Measurements from ENCODE around the gene PTPRO.

PTPRO gene

DNA sequence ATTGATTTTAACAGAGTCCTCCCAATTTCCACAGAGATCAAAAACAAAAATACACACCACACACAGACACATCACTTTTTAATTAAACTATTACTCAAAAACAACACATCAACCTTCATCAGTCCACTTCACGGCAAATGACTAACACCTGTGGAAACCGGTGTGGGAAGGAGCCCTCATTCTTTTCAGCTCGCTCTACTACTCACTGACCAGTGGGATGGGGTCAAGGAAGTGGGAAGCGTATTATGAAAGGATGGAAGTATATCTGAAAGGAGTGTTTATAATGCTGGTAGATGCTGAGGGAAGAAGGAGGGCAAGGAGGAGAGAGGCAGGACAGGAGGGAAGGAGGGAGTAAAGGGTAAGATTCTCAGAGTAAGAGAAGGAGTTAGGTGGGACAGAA, 310.4 kb downstream of the PTPRO start:
- peak in 1 of 2 donors; percentile 55 for DNase-seq (ENCODE audit: low read depth in 2 of 2)
- no peak overlapping the region for H3K4me3 ChIP-seq (replicated peaks in 1 of 2; ENCODE audit: low read depth in 2 of 2, low read length in 2 of 2)
- TF ChIP-seq, protein P1, sequence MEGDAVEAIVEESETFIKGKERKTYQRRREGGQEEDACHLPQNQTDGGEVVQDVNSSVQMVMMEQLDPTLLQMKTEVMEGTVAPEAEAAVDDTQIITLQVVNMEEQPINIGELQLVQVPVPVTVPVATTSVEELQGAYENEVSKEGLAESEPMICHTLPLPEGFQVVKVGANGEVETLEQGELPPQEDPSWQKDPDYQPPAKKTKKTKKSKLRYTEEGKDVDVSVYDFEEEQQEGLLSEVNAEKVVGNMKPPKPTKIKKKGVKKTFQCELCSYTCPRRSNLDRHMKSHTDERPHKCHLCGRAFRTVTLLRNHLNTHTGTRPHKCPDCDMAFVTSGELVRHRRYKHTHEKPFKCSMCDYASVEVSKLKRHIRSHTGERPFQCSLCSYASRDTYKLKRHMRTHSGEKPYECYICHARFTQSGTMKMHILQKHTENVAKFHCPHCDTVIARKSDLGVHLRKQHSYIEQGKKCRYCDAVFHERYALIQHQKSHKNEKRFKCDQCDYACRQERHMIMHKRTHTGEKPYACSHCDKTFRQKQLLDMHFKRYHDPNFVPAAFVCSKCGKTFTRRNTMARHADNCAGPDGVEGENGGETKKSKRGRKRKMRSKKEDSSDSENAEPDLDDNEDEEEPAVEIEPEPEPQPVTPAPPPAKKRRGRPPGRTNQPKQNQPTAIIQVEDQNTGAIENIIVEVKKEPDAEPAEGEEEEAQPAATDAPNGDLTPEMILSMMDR (IDR thresholded peaks at IDR 0.05; ENCODE audit: low read depth, low read length): no peak

DNA sequence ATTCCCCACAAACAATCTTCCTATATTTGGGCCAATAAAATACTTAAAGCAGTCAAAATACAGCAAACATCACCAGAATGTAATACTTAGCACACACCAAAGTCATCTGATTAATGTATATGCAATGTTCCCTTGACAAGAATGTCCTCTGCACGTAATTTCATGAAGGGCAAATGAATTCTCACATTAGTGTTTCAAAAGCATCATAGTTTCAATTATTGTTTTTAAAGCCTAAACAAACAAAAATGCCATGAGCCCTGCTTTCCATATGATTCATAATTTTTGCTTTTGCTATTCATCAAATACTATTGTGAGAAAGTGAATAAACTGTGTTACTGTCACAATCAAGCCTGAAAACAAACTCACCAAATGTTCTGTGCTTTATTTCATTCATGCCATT, 310.9 kb downstream of the PTPRO start:
- TF ChIP-seq, protein P1 (IDR thresholded peaks at IDR 0.05; ENCODE audit: low read depth, low read length): no peak
- H3K4me3 ChIP-seq (replicated peaks in 1 of 2; ENCODE audit: low read depth in 2 of 2, low read length in 2 of 2): no peak overlapping the region
- peak; percentile 33 to 89 for DNase-seq (ENCODE audit: low read depth in 2 of 2)

DNA sequence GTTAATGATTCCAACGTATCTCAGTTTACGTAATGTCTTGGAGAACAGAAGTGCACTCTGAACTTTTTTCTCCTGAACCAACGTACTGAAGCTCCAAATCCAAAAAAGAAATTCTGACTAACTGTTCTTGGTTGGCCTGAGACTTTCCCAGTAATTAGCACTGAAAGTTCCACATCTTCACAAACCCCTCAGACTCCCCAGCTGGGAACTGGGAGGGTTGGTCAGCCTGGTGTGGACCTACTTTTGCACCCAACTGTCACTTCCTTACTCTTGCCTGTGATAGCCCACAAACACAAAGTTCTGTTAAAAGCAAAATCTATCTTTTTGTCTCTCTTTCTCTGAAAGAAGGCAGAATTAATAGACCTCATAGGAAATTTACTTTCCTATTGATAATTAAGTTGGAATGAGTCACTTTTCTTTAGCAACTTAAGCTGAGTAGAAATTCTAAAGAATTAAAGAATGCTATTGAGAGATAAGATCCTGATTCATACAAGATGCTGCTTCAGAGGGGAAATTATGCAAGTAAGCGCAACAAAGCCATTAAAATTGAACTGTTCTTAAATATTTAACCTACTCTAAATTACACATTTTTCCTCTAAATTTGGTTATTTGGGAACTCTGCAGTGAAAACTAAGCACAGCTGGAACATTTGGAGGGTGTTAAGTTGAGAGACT, 311.8 kb downstream of the PTPRO start:
- no peak overlapping the region for H3K4me3 ChIP-seq (replicated peaks in 1 of 2; ENCODE audit: low read depth in 2 of 2, low read length in 2 of 2)
- TF ChIP-seq, protein P1 (IDR thresholded peaks at IDR 0.05; ENCODE audit: low read depth, low read length): no peak
- DNase-seq (ENCODE audit: low read depth in 2 of 2): peak; percentile 75 to 76

DNA sequence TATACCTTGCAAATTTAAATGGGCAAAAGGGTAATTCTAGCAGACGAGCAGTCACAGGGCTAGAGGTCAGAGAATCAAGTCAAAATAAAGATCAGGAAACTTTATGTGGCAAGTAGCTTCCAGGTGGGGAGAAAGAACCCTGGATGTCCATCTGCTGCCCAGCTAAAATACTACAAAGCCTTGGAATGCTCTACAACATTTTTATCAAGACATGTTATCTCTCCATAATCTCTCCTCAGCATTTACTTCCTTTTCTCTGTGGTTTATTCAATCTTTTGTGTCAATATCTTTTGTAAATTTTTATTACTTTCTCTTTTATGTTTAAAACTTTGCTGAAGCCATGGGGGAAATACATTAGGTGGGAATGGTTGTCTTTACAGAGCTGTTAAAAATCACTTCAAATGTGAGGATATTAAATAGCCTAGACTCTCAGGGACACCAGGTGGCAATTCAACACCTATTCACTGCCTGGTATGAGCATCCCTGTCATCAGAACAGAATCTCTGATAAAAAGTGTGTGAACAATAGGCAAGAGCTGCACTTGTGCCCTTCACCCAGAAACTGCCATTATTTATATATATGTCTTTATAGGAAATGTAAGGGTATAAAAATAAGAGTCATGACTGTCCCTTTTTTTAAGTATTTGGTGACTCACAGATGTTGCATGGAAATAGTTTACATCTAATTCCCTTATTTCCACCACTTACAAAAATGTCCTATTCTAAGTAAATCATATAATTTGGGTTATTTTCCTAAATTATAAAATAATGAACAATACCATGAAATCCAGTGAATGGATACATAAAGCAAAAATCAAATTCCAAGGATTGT, 314.0 kb downstream of the PTPRO start:
- H3K4me3 ChIP-seq (replicated peaks in 1 of 2; ENCODE audit: low read depth in 2 of 2, low read length in 2 of 2): no peak overlapping the region
- TF ChIP-seq, protein P1 (IDR thresholded peaks at IDR 0.05; ENCODE audit: low read depth, low read length): no peak
- DNase-seq (ENCODE audit: low read depth in 2 of 2): no peak

DNA sequence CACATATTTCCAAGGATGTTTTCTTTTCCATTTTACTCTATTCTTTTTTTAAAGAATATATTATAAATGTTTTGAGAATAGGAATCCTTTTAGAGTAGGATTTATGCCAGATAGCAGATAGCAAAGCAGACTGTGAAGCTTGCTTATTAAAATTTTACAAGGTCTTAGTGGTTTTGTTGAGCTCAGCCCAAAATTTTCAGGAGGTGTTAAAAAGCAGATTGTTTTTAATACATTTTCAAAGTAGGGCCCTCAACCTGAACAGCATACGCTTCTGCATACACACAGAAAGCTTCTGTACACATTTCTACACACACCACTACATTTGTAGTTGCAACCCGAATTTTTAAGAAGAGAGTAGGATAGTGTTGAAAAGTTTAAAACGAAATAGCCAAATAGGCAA, 315.9 kb downstream of the PTPRO start:
- DNase-seq (ENCODE audit: low read depth in 2 of 2): no peak
- H3K4me3 ChIP-seq (replicated peaks in 1 of 2; ENCODE audit: low read depth in 2 of 2, low read length in 2 of 2): no peak overlapping the region
- TF ChIP-seq, protein P1 (IDR thresholded peaks at IDR 0.05; ENCODE audit: low read depth, low read length): no peak

DNA sequence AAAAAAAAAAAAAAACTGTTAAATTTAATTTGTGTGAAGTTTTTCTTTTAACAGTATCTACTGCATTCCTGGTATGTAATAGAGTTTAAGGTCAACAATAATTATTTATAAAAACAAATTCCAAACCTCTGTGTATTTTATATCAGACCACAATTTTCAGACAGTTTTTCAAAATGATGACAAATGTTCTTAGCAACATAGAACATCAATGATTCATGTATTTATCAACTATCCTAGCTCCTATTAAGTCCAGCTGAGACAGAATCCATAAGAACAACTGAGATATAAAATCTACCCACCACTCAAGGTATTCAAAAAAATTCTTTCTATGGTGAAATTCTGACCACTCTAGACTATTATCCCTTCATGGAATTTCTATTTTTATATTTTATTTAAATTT, 322.4 kb downstream of the PTPRO start:
- TF ChIP-seq, protein P1 (IDR thresholded peaks at IDR 0.05; ENCODE audit: low read depth, low read length): no peak
- H3K4me3 ChIP-seq (replicated peaks in 1 of 2; ENCODE audit: low read depth in 2 of 2, low read length in 2 of 2): no peak overlapping the region
- peak in 1 of 2 donors; percentile 79 for DNase-seq (ENCODE audit: low read depth in 2 of 2)
